ENCODE measurements around the gene BMPR2.

DNA sequence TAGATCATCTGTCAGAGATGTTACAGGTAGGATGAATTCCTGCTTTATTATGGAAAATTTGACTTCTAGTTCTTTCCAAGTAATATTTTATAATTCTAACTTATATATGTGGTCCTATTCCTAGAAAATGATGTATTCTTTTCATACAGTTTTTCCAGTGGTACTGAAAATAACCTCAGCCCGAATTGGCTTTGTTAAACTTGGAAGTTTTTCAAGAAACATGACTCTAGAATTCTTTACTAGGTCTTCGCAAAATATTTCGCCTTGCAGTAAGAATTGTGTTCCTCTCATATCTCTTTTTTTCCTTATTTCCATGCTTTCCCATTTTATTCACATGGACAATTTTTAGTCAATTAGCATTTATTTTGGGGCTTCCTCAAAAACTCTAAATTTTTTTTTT lies 60.5 kb downstream of the BMPR2 start:
- TF ChIP-seq, protein P1, sequence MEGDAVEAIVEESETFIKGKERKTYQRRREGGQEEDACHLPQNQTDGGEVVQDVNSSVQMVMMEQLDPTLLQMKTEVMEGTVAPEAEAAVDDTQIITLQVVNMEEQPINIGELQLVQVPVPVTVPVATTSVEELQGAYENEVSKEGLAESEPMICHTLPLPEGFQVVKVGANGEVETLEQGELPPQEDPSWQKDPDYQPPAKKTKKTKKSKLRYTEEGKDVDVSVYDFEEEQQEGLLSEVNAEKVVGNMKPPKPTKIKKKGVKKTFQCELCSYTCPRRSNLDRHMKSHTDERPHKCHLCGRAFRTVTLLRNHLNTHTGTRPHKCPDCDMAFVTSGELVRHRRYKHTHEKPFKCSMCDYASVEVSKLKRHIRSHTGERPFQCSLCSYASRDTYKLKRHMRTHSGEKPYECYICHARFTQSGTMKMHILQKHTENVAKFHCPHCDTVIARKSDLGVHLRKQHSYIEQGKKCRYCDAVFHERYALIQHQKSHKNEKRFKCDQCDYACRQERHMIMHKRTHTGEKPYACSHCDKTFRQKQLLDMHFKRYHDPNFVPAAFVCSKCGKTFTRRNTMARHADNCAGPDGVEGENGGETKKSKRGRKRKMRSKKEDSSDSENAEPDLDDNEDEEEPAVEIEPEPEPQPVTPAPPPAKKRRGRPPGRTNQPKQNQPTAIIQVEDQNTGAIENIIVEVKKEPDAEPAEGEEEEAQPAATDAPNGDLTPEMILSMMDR (IDR thresholded peaks at IDR 0.05): no peak
- TF ChIP-seq, protein P2, sequence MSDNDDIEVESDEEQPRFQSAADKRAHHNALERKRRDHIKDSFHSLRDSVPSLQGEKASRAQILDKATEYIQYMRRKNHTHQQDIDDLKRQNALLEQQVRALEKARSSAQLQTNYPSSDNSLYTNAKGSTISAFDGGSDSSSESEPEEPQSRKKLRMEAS (IDR thresholded peaks at IDR 0.05; ENCODE audit: low read depth): no peak
- TF ChIP-seq FOXJ3 (CRISPR knock-in tag; IDR thresholded peaks at IDR 0.05) (no peak), MXI1 (IDR thresholded peaks at IDR 0.05; ENCODE audit: low read depth, low read length) (no peak), EP300 (IDR thresholded peaks at IDR 0.05; ENCODE audit: borderline replicate concordance in 1 of 2, low read depth in 1 of 2, low read length in 1 of 2) (no peak), RFX5 (IDR thresholded peaks at IDR 0.05; ENCODE audit: low read length) (no peak), TAF1 (IDR thresholded peaks at IDR 0.05; ENCODE audit: borderline replicate concordance, low read depth, low read length) (no peak), POLR2AphosphoS5 (IDR thresholded peaks at IDR 0.05; ENCODE audit: low read depth, low read length) (no peak), EZH2phosphoT487 (IDR thresholded peaks at IDR 0.05; ENCODE audit: borderline replicate concordance, low read depth) (no peak), GATA2 (CRISPR knock-in tag; IDR thresholded peaks at IDR 0.05) (no peak)
- TF ChIP-seq, protein P3, sequence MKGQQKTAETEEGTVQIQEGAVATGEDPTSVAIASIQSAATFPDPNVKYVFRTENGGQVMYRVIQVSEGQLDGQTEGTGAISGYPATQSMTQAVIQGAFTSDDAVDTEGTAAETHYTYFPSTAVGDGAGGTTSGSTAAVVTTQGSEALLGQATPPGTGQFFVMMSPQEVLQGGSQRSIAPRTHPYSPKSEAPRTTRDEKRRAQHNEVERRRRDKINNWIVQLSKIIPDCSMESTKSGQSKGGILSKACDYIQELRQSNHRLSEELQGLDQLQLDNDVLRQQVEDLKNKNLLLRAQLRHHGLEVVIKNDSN (IDR thresholded peaks at IDR 0.05; ENCODE audit: borderline replicate concordance, low read depth): no peak
- TF ChIP-seq, protein P4, sequence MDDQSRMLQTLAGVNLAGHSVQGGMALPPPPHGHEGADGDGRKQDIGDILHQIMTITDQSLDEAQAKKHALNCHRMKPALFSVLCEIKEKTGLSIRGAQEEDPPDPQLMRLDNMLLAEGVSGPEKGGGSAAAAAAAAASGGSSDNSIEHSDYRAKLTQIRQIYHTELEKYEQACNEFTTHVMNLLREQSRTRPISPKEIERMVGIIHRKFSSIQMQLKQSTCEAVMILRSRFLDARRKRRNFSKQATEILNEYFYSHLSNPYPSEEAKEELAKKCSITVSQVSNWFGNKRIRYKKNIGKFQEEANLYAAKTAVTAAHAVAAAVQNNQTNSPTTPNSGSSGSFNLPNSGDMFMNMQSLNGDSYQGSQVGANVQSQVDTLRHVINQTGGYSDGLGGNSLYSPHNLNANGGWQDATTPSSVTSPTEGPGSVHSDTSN (IDR thresholded peaks at IDR 0.05): no peak
